Hematopoietic multipotent progenitor cell treated with erythropoietin and hydrocortisone succinate and interleukin-3 and kit ligand, for 6 days (in vitro differentiated cells): ENCODE measurements around the gene EFCAB6.

Experiments
- DNase-seq: peaks from one replicate; pipeline ENCODE4 v3.0.0-alpha.2; 2015

The EFCAB6 gene

DNA sequence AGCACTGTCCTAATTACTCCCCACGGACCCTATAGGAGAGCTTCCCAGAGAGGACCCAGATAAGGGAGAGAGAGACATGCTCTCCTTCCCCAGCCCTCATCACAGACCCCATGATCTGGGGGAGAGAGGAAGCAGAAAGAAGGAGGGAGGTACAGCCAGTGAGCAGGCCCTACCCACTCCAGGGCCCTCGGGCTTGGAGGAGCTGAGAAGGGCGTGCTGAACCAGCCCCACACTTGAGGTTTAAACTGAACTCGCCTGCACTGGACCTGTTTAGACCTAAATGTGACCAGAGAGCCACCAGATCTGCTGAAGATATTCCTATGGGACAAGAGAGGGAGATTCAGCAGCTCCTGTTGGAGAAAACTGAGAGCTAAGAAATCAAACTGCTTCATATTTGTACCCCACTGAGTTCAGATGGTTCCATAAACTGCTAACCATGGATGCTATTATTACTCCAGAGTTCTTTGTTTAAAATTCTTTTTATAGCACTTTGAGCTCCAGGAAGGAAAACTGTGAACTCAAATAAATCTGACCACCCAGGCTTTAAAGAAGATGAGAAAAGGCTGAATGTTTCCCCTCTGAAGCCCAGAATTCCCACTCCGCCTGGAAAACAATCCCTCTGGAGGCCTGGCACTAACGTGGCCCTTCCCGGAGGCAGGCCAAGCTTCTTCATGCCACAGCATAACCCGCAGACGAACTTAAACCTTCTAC is 67.2 kb downstream of the EFCAB6 start:
- no peak for DNase-seq

DNA sequence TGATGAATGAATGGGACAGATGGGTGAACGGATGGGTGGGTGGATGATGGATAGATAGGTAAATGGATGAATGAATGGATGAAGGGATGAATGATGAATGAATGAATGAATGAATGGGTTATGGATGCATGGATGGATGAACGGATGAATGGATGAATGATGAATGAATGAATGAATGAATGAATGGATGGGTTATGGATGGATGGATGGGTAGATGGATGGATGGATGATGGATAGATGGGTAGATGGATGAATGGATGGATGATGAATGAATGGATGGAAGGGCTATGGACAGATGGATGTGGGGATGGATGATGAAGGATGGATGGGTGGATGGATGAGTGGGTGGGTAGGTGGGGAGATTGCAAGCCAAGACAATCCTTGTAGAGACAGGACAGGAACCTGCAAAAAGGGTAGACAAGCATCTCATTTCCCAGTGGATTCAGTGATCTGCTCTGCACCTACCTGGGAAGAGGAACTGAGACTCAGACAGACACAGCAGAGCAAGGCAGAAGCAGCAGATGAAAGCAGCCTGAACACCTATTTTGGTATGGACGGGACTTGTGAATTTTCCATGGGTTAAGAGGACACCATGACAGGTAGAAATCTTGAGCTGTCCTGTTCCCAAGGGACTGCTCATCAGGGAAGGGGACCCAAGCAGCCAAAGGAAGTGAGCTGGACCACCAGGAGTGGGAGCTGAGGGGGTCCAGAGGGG is 68.0 kb downstream of the EFCAB6 start:
- no peak for DNase-seq

- peak; percentile 21 for DNase-seq
Measured at GRCh38 chr22:43743131-43743530, 69.0 kb downstream of the EFCAB6 start.

- DNase-seq = no peak
Measured at GRCh38 chr22:43742154-43742950, 69.8 kb downstream of the EFCAB6 start.

GRCh38 chr22:43740587-43741270 is 71.4 kb downstream of the EFCAB6 start:
- peak; percentile 73 for DNase-seq

GRCh38 chr22:43739851-43740379 is 72.2 kb downstream of the EFCAB6 start:
- no peak for DNase-seq

- no peak for DNase-seq
Measured at GRCh38 chr22:43737150-43737828, 74.8 kb downstream of the EFCAB6 start.

DNA sequence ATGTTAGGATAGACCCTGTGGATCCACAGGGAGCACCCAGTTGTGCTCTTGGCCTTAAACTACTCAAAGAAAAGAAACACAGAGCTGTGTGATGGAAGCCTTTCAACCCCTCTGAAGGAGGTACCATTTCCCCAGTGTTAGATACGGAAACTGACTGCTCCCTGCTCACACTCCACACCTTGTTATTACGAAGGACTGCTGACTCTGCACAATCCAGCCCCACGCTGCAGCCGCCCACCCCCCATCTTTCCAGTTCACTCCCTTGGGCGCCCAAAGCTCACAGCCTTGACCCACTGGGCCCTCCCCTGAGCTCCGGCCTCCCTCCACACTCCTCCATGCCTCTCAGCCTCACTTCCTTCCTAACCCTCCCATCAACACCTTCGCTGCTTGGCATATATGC is 75.5 kb downstream of the EFCAB6 start:
- DNase-seq = no peak

GRCh38 chr22:43734370-43735150 is 77.5 kb downstream of the EFCAB6 start:
- DNase-seq = no peak

DNA sequence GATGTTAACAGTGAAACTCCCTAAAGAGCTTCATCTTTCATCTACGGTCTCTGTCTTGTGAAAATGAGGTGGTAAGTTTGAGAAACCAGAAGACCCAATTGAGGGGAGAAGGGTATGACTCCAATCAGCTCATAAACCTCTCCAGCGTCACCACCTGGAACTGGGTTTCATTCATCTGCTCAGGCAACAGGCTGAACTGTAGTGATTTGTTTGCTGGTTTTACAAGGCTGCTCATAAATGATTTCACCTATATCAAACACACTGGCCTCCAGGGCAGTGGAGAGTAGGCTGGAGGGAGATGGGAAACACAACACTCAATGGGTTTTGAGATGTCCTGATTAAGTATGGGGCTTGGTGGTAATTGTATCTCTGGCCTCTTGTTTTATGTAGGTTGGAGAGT is 79.0 kb downstream of the EFCAB6 start:
- DNase-seq = no peak

DNA sequence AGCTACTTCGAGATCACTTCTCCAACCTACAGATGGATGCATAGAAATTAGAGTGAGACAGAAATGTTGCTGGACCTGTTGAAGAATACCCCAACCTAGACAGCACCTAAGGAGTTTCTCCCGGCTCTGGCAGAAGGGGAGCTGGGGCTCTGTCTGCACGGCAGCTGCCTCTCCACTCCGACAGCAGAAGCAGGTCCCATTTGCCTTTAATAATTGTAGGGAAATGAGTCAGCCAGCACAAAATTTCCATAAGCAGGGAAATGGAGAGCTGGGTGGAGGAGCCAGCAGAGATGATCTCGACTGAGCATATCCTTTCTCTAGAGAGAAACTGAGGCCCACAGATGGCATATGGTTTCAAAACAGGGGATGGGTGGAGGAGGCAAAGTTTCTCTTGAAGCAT is 80.1 kb downstream of the EFCAB6 start:
- DNase-seq = no peak

GRCh38 chr22:43726964-43727543 is 85.1 kb downstream of the EFCAB6 start:
- DNase-seq = no peak

GRCh38 chr22:43726322-43726721 is 85.8 kb downstream of the EFCAB6 start:
- no peak for DNase-seq

GRCh38 chr22:43723816-43724215 is 88.3 kb downstream of the EFCAB6 start:
- peak; percentile 25 for DNase-seq

DNA sequence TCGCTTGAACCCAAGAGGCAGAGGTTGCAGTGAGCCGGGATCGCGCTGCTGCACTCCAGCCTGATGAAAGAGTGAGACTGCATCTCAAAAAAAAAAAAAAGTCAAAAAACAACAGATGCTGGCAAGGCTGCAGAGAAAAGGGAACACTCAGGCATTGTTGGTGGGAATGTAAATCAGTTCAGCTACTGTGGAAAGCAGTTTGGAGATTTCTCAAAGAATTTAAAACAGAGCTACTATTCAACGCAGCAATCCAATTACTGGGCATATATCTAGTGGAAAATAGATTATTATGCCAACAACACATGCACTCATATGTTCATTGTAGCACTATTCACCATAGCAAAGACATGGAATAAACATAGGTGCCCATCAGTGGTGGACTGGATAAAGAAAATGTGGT is 89.7 kb downstream of the EFCAB6 start:
- DNase-seq = no peak

GRCh38 chr22:43720716-43721115 is 91.4 kb downstream of the EFCAB6 start:
- DNase-seq = no peak

- DNase-seq = no peak
Measured at GRCh38 chr22:43714104-43714503, 98.0 kb downstream of the EFCAB6 start.

GRCh38 chr22:43711681-43712080 is 100.4 kb downstream of the EFCAB6 start:
- no peak for DNase-seq

- no peak for DNase-seq
Measured at GRCh38 chr22:43707648-43708047, 104.5 kb downstream of the EFCAB6 start.

- no peak for DNase-seq
Measured at GRCh38 chr22:43706571-43707328, 105.4 kb downstream of the EFCAB6 start.
